Measurements from ENCODE around the gene PNPLA7. TPM values are rescaled to one million over a fixed set of nuclear protein-coding genes. Genes with fewer than 3 reads are reported as not detected.

The PNPLA7 gene
- total and polyA plus RNA-seq, 4 donors: 0.75 to 6.5 (median 2.1) TPM

DNA sequence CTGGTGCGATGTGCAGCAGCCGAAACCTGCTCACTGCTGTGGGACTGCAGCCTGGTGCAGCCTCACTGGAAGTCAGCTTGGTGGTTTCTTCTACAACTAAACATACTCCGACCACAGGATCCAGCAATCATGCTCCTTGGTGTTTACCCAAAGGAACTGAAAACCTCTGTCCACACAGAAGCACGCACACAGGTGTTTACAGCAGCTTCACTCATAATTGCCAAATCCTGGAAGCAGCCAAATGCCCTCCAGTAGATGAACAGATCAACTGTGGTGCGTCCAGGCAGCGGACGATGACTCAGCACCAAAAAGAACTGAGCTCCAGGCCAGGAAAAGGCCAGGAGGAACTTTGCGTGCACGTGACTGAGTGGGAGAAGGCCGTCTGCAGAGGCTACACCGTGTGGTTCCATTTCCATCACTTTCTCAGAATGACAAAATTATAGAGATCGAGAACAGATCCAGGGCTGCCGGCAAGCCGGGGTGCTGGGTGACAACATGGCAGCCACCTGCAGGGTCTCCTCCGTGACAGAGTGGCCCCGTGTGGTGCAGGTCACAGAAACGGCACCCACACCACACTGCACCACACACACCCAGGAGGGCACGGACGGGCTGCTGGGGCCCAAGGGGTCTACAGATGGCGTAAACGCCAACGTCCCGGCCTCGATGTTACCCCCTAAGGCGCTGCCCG lies 68.0 kb downstream of the PNPLA7 start:
- H3K27ac ChIP-seq (ENCODE audit: low read depth in 1 of 2, low read length in 2 of 2): peak overlapping the region; percentile 60 to 79

More for the DNA sequence above, 68.0 kb downstream of the PNPLA7 start:
- no peak for DNase-seq (ENCODE audit: low spot score)
- Histone ChIP-seq H3K4me3 (ENCODE audit: low read depth in 1 of 3, low read length in 3 of 3) (no peak overlapping the region), H3K27me3 (ENCODE audit: control insufficient read depth in 4 of 4, insufficient read depth in 4 of 4, low read length in 3 of 4) (no peaks in the 10 kb centered on the region), H3K4me1 (ENCODE audit: control insufficient read depth in 4 of 4, insufficient read depth in 4 of 4, low read length in 3 of 4) (peaks cover 0 to 8% (median 7%) of the 10 kb centered on the region in 4 donors), H3K36me3 (ENCODE audit: control insufficient read depth in 4 of 4, insufficient read depth in 3 of 4, low read depth in 1 of 4, low read length in 3 of 4) (peaks cover 0 to 5% (median 0%) of the 10 kb centered on the region in 4 donors), H3K9me3 (ENCODE audit: control insufficient read depth in 4 of 4, low read length in 3 of 4) (no peaks in the 10 kb centered on the region), H3K9ac (ENCODE audit: low read depth in 1 of 2, low read length in 2 of 2) (no peak overlapping the region)
- TF ChIP-seq JUND (IDR thresholded peaks at IDR 0.05) (peak in 1 of 2 donors; percentile 90), FOXA1 (IDR thresholded peaks at IDR 0.05) (peak; percentile 98), GABPA (IDR thresholded peaks at IDR 0.05 in 1 of 2, conservative IDR thresholded peaks at IDR 0.05 in 1 of 2) (peak in 1 of 2 donors; percentile 67), RAD21 (IDR thresholded peaks at IDR 0.05) (no peak), NR2F2 (IDR thresholded peaks at IDR 0.05) (no peak), RXRA (IDR thresholded peaks at IDR 0.05) (peak; percentile 25 to 87), YY1 (IDR thresholded peaks at IDR 0.05) (peak; percentile 85), HNF4A (conservative IDR thresholded peaks at IDR 0.05) (peak in 1 of 2 donors; percentile 82), EGR1 (IDR thresholded peaks at IDR 0.05; ENCODE audit: low read depth in 2 of 2) (no peak), FOXA2 (IDR thresholded peaks at IDR 0.05) (peak; percentile 92), HNF4G (IDR thresholded peaks at IDR 0.05) (no peak), SP1 (IDR thresholded peaks at IDR 0.05) (no peak), TAF1 (conservative IDR thresholded peaks at IDR 0.05) (no peak)
- TF ChIP-seq, protein P1, sequence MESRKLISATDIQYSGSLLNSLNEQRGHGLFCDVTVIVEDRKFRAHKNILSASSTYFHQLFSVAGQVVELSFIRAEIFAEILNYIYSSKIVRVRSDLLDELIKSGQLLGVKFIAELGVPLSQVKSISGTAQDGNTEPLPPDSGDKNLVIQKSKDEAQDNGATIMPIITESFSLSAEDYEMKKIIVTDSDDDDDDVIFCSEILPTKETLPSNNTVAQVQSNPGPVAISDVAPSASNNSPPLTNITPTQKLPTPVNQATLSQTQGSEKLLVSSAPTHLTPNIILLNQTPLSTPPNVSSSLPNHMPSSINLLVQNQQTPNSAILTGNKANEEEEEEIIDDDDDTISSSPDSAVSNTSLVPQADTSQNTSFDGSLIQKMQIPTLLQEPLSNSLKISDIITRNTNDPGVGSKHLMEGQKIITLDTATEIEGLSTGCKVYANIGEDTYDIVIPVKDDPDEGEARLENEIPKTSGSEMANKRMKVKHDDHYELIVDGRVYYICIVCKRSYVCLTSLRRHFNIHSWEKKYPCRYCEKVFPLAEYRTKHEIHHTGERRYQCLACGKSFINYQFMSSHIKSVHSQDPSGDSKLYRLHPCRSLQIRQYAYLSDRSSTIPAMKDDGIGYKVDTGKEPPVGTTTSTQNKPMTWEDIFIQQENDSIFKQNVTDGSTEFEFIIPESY (IDR thresholded peaks at IDR 0.05): no peak
- TF ChIP-seq, protein P2, sequence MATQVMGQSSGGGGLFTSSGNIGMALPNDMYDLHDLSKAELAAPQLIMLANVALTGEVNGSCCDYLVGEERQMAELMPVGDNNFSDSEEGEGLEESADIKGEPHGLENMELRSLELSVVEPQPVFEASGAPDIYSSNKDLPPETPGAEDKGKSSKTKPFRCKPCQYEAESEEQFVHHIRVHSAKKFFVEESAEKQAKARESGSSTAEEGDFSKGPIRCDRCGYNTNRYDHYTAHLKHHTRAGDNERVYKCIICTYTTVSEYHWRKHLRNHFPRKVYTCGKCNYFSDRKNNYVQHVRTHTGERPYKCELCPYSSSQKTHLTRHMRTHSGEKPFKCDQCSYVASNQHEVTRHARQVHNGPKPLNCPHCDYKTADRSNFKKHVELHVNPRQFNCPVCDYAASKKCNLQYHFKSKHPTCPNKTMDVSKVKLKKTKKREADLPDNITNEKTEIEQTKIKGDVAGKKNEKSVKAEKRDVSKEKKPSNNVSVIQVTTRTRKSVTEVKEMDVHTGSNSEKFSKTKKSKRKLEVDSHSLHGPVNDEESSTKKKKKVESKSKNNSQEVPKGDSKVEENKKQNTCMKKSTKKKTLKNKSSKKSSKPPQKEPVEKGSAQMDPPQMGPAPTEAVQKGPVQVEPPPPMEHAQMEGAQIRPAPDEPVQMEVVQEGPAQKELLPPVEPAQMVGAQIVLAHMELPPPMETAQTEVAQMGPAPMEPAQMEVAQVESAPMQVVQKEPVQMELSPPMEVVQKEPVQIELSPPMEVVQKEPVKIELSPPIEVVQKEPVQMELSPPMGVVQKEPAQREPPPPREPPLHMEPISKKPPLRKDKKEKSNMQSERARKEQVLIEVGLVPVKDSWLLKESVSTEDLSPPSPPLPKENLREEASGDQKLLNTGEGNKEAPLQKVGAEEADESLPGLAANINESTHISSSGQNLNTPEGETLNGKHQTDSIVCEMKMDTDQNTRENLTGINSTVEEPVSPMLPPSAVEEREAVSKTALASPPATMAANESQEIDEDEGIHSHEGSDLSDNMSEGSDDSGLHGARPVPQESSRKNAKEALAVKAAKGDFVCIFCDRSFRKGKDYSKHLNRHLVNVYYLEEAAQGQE (IDR thresholded peaks at IDR 0.05): peak; percentile 60
- TF ChIP-seq, protein P3, sequence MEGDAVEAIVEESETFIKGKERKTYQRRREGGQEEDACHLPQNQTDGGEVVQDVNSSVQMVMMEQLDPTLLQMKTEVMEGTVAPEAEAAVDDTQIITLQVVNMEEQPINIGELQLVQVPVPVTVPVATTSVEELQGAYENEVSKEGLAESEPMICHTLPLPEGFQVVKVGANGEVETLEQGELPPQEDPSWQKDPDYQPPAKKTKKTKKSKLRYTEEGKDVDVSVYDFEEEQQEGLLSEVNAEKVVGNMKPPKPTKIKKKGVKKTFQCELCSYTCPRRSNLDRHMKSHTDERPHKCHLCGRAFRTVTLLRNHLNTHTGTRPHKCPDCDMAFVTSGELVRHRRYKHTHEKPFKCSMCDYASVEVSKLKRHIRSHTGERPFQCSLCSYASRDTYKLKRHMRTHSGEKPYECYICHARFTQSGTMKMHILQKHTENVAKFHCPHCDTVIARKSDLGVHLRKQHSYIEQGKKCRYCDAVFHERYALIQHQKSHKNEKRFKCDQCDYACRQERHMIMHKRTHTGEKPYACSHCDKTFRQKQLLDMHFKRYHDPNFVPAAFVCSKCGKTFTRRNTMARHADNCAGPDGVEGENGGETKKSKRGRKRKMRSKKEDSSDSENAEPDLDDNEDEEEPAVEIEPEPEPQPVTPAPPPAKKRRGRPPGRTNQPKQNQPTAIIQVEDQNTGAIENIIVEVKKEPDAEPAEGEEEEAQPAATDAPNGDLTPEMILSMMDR (IDR thresholded peaks at IDR 0.05; ENCODE audit: low read depth, low read length, missing input control): no peak
- TF ChIP-seq, protein P4, sequence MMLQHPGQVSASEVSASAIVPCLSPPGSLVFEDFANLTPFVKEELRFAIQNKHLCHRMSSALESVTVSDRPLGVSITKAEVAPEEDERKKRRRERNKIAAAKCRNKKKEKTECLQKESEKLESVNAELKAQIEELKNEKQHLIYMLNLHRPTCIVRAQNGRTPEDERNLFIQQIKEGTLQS (IDR thresholded peaks at IDR 0.05): no peak
- TF ChIP-seq, protein P5, sequence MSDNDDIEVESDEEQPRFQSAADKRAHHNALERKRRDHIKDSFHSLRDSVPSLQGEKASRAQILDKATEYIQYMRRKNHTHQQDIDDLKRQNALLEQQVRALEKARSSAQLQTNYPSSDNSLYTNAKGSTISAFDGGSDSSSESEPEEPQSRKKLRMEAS (IDR thresholded peaks at IDR 0.05): no peak
- WGBS: 68% methylated on average over 26 of the region's 26 CpGs
